Osteoblast (primary cell): ENCODE measurements around the gene ADAM8. TPM values are rescaled to one million over a fixed set of nuclear protein-coding genes. Genes with fewer than 3 reads are reported as not detected.

ENCODE experiments used
- DNase-seq: peaks from one replicate; pipeline ENCODE4 v3.0.0; 2011; ENCODE audit warnings: low spot score, mixed read lengths; ENCODE audit not compliant: insufficient read length; ENCODE audit errors: missing footprints
- H2AFZ ChIP-seq: 2 replicates; pipeline ENCODE4 v1.6.0; 2011; ENCODE audit warnings: mild to moderate bottlenecking, low read length
- H3K27ac ChIP-seq: 2 replicates; pipeline ENCODE4 v1.5.1; 2011; ENCODE audit warnings: mild to moderate bottlenecking, low read depth, low read length, moderate library complexity
- H3K27me3 ChIP-seq: 2 replicates; pipeline ENCODE4 v1.6.0; 2012; ENCODE audit warnings: mild to moderate bottlenecking, control low read depth, inconsistent platforms, low read length, moderate library complexity; ENCODE audit not compliant: insufficient read depth
- H3K36me3 ChIP-seq: 2 replicates; pipeline ENCODE4 v1.5.1; 2011; ENCODE audit warnings: mild to moderate bottlenecking, low read length, control low read depth, moderate library complexity; ENCODE audit not compliant: insufficient read depth
- H3K4me1 ChIP-seq: 2 replicates; pipeline ENCODE4 v1.5.1; 2011; ENCODE audit warnings: mild to moderate bottlenecking, low read length, control low read depth, moderate library complexity; ENCODE audit not compliant: insufficient read depth
- H3K4me2 ChIP-seq: 2 replicates; pipeline ENCODE4 v1.6.0; 2011; ENCODE audit warnings: mild to moderate bottlenecking, low read length; ENCODE audit not compliant: insufficient read depth
- H3K4me3 ChIP-seq: fragments of 200-600 bp; sonication (generic); 3 replicates; pipeline ENCODE4 v1.5.1; 2012; ENCODE audit warnings: mild to moderate bottlenecking, low read length, inconsistent platforms; ENCODE audit not compliant: insufficient read depth
- H3K79me2 ChIP-seq: 2 replicates; pipeline ENCODE4 v1.6.0; 2012; ENCODE audit warnings: mild to moderate bottlenecking, low read length, control low read depth, inconsistent platforms; ENCODE audit not compliant: insufficient read depth
- H3K9me3 ChIP-seq: 2 replicates; pipeline ENCODE4 v1.5.1; 2011; ENCODE audit warnings: low read depth, low read length, control low read depth
- H4K20me1 ChIP-seq: 2 replicates; pipeline ENCODE4 v1.6.0; 2012; ENCODE audit warnings: mild to moderate bottlenecking, low read length, control low read depth; ENCODE audit not compliant: insufficient read depth
- total RNA-seq: library from RNA; depleted of rRNA; stranded (reverse); fragments of >200 nt; gene quantifications from 2 replicates; pipeline ENCODE4 v1.2.3, GENCODE V29; 2012
- TF ChIP-seq, protein P1 (sequence below): IDR thresholded peaks from 2 replicates; pipeline ENCODE4 v1.5.1; 2011; ENCODE audit warnings: mild to moderate bottlenecking, low read depth, low read length, moderate library complexity; ENCODE audit errors: extremely low read depth

The ADAM8 gene
- total RNA-seq, 1 donor: 2.2 TPM

DNA sequence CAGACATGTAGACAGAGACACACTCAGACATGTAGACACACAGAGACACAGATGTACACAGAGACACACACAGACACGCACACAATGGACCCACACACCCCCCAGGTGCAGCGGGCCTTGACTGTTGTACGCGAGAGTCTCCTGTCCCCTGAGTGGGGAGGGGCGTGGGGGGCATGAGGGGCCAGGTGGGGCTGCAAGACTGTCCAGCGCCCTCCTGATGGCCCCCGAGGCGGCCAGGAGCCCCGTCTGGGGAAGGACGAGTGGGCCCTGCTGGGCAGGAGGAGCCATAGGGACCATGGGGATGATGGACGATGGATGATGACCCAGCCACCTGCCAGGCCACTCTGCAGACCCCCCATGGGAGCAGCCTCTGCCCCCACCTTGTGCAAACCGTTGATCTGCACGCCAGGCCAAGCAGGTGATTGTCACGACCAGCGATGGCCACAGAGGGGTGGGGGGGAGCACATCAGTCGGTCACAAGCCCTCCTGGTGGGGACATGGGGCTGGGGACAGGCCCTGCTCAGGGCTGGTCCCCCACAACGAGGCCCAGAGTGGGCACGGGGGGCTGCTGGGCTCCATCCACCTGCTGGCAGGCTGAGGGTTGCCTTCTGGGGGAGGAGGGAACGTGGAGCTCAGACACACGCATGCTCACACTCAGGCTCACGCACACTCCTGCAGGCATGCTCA lies 27.4 kb downstream of the ADAM8 start:
- no peak overlapping the region for H2AFZ ChIP-seq
- no peaks in the 10 kb centered on the region for H4K20me1 ChIP-seq
- H3K4me1 ChIP-seq: no peaks in the 10 kb centered on the region
- H3K9me3 ChIP-seq: no peaks in the 10 kb centered on the region
- peaks cover 40% of the 10 kb centered on the region for H3K27me3 ChIP-seq
- no peak overlapping the region for H3K4me3 ChIP-seq
- H3K36me3 ChIP-seq: no peaks in the 10 kb centered on the region
- H3K27ac ChIP-seq: no peak overlapping the region
- no peaks in the 10 kb centered on the region for H3K79me2 ChIP-seq
- no peak for DNase-seq
- TF ChIP-seq, protein P1, sequence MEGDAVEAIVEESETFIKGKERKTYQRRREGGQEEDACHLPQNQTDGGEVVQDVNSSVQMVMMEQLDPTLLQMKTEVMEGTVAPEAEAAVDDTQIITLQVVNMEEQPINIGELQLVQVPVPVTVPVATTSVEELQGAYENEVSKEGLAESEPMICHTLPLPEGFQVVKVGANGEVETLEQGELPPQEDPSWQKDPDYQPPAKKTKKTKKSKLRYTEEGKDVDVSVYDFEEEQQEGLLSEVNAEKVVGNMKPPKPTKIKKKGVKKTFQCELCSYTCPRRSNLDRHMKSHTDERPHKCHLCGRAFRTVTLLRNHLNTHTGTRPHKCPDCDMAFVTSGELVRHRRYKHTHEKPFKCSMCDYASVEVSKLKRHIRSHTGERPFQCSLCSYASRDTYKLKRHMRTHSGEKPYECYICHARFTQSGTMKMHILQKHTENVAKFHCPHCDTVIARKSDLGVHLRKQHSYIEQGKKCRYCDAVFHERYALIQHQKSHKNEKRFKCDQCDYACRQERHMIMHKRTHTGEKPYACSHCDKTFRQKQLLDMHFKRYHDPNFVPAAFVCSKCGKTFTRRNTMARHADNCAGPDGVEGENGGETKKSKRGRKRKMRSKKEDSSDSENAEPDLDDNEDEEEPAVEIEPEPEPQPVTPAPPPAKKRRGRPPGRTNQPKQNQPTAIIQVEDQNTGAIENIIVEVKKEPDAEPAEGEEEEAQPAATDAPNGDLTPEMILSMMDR: no peak
- no peak overlapping the region for H3K4me2 ChIP-seq

DNA sequence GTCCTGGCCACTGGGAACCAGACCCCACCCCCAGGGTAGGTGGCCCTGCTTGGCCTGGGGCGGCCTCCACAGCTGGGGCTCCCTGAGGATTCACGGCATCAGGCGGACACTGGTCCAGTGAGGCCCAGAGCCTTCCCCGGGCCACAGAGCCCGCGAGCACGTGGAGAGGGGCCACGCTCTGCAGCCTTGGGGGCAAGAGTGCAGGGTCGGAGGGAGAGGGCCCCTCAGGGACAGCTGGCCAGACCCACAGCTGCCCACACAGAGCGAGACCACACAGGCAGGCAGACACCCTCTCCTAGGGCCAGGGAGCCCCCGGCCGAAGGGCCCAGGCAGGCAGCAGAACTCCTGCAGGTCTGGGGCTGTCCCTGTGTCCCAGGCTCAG lies 28.3 kb downstream of the ADAM8 start:
- Histone ChIP-seq H3K79me2 (no peaks in the 10 kb centered on the region), H3K4me2 (no peak overlapping the region), H3K9me3 (no peaks in the 10 kb centered on the region), H3K27me3 (peaks cover 47% of the 10 kb centered on the region), H3K4me1 (no peaks in the 10 kb centered on the region), H3K27ac (no peak overlapping the region), H3K4me3 (no peak overlapping the region), H3K36me3 (no peaks in the 10 kb centered on the region), H2AFZ (no peak overlapping the region), H4K20me1 (no peaks in the 10 kb centered on the region)
- TF ChIP-seq, protein P1: no peak
- DNase-seq: no peak

DNA sequence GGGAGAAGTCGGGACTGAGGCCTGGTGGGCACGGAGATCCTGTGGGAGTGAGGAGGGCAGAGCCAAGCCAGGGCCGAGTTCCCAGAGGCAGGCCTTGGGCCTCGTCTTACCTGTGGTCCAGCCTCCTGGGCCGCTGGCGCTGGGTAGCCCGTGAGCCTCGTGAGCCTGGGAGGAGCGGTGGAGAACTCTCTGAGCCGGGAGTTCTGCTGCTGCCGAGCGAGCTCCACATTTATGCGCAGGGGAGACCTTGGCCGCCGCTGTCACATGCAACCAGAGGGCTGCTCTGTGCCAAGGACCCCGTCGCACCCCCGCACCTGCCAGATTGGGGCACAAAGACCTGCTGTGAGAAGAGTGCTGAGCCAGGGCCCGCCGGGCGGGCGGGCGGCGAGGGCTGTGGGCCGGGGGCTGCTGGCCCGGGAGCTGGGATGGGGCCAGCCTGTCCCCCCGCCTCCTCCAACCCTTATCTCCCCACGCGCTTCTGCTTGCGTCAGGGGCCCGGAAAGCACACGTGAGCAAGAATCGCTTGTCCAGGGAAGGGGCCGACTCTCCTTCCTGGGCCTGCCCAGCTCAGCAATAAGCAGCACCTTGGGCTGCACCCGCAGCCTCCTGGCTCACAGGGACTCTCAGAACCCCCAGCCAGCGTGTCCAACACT lies 28.9 kb downstream of the ADAM8 start:
- no peaks in the 10 kb centered on the region for H3K9me3 ChIP-seq
- peaks cover 50% of the 10 kb centered on the region for H3K27me3 ChIP-seq
- no peaks in the 10 kb centered on the region for H3K79me2 ChIP-seq
- no peak overlapping the region for H3K4me3 ChIP-seq
- no peak overlapping the region for H3K4me2 ChIP-seq
- H2AFZ ChIP-seq: no peak overlapping the region
- no peak for DNase-seq
- TF ChIP-seq, protein P1: no peak
- H4K20me1 ChIP-seq: no peaks in the 10 kb centered on the region
- no peaks in the 10 kb centered on the region for H3K4me1 ChIP-seq
- no peak overlapping the region for H3K27ac ChIP-seq
- no peaks in the 10 kb centered on the region for H3K36me3 ChIP-seq

DNA sequence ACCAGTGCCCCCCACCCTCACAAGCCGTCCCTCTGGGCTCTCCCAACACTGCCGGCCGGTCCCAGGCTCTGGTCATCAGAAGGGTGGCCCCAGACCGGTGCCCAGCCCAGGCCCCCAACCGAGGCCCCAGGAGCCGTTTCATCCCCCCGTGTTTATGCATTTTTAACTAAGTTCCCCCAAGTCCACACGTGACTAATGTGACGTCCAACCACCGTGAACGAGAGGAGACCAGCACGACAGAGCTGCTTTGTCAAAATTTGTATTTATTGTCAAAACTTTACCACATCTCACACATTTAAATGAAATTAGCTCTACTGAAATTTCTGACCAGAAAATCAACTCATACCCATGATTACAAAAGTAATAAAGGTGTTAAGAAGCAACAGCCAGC lies 30.4 kb downstream of the ADAM8 start:
- DNase-seq: no peak
- TF ChIP-seq, protein P1: no peak
- Histone ChIP-seq H2AFZ (no peak overlapping the region), H3K4me2 (no peak overlapping the region), H3K9me3 (no peaks in the 10 kb centered on the region), H4K20me1 (no peaks in the 10 kb centered on the region), H3K27ac (no peak overlapping the region), H3K4me3 (no peak overlapping the region), H3K4me1 (no peaks in the 10 kb centered on the region), H3K36me3 (no peaks in the 10 kb centered on the region), H3K79me2 (no peaks in the 10 kb centered on the region), H3K27me3 (peaks cover 63% of the 10 kb centered on the region)
